Body of pancreas (tissue), 4 donors: ENCODE results near the gene TPPP. TPM values are rescaled to one million over a fixed set of nuclear protein-coding genes. Genes with fewer than 3 reads are reported as not detected.
A peak's percentile ranks its signal among the peaks of the same experiment; 100 is the strongest.

Experiments
- ATAC-seq: fragments of 150-250 bp; one replicate; pipeline ENCODE4 v1.9.1; 2016
- DNase-seq, 4 donors: peaks; one replicate each; pipeline ENCODE4 v3.0.0-alpha.2; 2019
- H3K27ac ChIP-seq, 4 donors: fragments of 200-600 bp; sonication (generic); 1 replicate in 3 of 4; 2 replicates in 1 of 4; pipeline versions ENCODE4 v1.5.1 to v1.6.1; 2016 to 2019; ENCODE audit warnings: mild to moderate bottlenecking in 1 of 4, mixed read lengths in 1 of 4, moderate library complexity in 1 of 4
- H3K27me3 ChIP-seq, 2 donors: fragments of 200-600 bp; sonication (generic); one replicate each; pipeline ENCODE4 v1.6.0; 2016; ENCODE audit warnings: mild to moderate bottlenecking in 1 of 2
- H3K36me3 ChIP-seq, 2 donors: fragments of 200-600 bp; sonication (generic); replicated peaks in 1 of 2; 2 replicates each; pipeline ENCODE4 v1.5.1; 2016; ENCODE audit warnings: low read depth in 2 of 2; ENCODE audit not compliant: insufficient read depth in 1 of 2
- H3K4me1 ChIP-seq: fragments of 200-600 bp; sonication (generic); one replicate; pipeline ENCODE4 v1.6.0; 2016
- H3K4me3 ChIP-seq, 2 donors: fragments of 200-600 bp; sonication (generic); 1 replicate in 1 of 2; 2 replicates in 1 of 2; pipeline ENCODE4 v1.5.1; 2016 to 2019
- H3K9me3 ChIP-seq, 3 donors: fragments of 200-600 bp; sonication (generic); 1 replicate in 2 of 3; 2 replicates in 1 of 3; pipeline ENCODE4 v1.5.1; 2016
- POLR2A ChIP-seq, 3 donors: fragments of 450-650 bp; IDR thresholded peaks; one replicate each; pipeline ENCODE4 v1.6.1; 2016; ENCODE audit warnings: antibody characterized with exemption in 3 of 3, mild to moderate bottlenecking in 2 of 3
- WGBS, 2 donors: methylation state at CpG; one replicate each; pipeline ENCODE4 v1.1.5; 2017; 5-methylcytosine and 5-hydroxymethylcytosine counted together
- intact Hi-C: fragments of 100-400 bp; cut with DNase I; formaldehyde crosslinking; loops from one replicate; pipeline ENCODE4 v1.15.1; 2023
- total RNA-seq, 2 donors: library from RNA; depleted of rRNA; stranded (reverse); fragments of >200 nt; gene quantifications; one replicate each; pipeline ENCODE4 v1.1.0, GENCODE V29; 2016
- TF ChIP-seq, protein P1 (sequence below), 7 experiments: fragments of 450-650 bp in 4 of 7; fragments of 200-600 bp in 3 of 7; sonication (generic) in 3 of 7; IDR thresholded peaks; one replicate each; pipeline ENCODE4 v1.5.1; 2016 to 2019; ENCODE audit warnings: antibody characterized with exemption in 7 of 7

Gene TPPP
- total RNA-seq, 2 donors from 2014 or later = 2.6 to 5.2 TPM

- DNase-seq (peak; percentile 90 to 93 (median 92)), ATAC-seq (peak; percentile 98)
- H3K4me3 ChIP-seq = peak within 1 kb of the TSS; percentile 58 to 76
- no peaks in the 10 kb centered on the region for H3K9me3 ChIP-seq
- intact Hi-C loops = no loop called here
- no peaks in the 10 kb centered on the region for H3K36me3 ChIP-seq
- 0 to 1% methylated on average over 16 to 69 of the region's 72 CpGs for WGBS, 2 donors
- H3K27ac ChIP-seq = peak within 1 kb of the TSS in 2 of 4 donors; percentile 47 to 65
- peaks cover 14% of the 10 kb centered on the region for H3K4me1 ChIP-seq
- TF ChIP-seq, protein P1, sequence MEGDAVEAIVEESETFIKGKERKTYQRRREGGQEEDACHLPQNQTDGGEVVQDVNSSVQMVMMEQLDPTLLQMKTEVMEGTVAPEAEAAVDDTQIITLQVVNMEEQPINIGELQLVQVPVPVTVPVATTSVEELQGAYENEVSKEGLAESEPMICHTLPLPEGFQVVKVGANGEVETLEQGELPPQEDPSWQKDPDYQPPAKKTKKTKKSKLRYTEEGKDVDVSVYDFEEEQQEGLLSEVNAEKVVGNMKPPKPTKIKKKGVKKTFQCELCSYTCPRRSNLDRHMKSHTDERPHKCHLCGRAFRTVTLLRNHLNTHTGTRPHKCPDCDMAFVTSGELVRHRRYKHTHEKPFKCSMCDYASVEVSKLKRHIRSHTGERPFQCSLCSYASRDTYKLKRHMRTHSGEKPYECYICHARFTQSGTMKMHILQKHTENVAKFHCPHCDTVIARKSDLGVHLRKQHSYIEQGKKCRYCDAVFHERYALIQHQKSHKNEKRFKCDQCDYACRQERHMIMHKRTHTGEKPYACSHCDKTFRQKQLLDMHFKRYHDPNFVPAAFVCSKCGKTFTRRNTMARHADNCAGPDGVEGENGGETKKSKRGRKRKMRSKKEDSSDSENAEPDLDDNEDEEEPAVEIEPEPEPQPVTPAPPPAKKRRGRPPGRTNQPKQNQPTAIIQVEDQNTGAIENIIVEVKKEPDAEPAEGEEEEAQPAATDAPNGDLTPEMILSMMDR (IDR thresholded peaks at IDR 0.05) = no peak
- TF ChIP-seq POLR2A (IDR thresholded peaks at IDR 0.05) = no peak
- no peaks in the 10 kb centered on the region for H3K27me3 ChIP-seq
Observed at GRCh38 chr5:611731-612486, 81.2 kb downstream of the TPPP start, which contains the start of gene CEP72. CEP72 (plus strand) TSS chr5:612340; CDS start chr5:612362, 22 bp downstream.

DNA sequence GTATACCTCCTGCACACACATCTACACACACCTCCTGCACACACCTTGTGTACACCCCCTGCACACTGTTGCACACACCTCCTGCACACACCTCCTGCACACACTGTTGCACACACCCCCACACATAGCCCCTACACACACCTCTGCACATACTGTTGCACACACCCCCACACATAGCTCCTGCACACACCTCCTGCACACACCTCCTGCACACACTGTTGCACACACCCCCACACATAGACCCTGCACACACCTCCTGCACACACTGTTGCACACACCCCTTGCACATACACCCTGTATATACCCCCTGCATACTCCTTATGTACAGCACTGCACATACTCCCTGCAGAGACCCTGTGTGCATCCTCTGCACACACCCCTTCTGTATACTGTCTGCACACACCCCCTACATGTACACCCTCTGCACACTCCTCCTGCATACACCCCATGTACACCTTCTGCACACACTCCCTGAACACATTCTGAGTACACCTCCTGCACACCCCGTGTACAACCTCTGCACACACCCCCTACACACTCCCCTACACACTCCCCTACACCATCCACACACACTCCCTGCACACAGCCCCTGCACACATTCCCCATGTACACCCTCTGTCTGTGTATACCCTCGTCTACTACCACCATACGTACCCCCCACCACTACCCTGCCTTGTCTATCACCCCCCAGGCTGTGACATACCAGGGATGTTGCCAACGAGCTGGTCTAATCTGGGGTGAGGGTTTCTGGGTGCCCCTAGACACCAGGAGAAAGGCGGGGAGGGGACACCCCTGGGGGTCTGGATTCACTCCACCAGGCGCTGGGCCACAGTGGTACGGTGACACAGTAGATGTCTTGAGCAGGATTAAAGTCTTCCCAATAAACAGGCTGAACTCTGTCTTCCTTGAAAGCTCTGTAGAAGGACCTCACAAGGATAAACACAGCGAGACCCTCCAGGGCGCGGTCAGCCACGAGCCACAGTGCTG is 82.1 kb downstream of the TPPP start:
- no peaks in the 10 kb centered on the region for H3K9me3 ChIP-seq
- DNase-seq = no peak
- no peaks in the 10 kb centered on the region for H3K36me3 ChIP-seq
- intact Hi-C loops = no loop called here
- no peaks in the 10 kb centered on the region for H3K27me3 ChIP-seq
- TF ChIP-seq, protein P1 (IDR thresholded peaks at IDR 0.05) = no peak
- no peak for TF ChIP-seq POLR2A (IDR thresholded peaks at IDR 0.05)
- 31 to 45% methylated on average over 11 of the region's 11 CpGs for WGBS, 2 donors
- H3K4me3 ChIP-seq = peak overlapping the region; percentile 58 to 76
- peaks cover 14% of the 10 kb centered on the region for H3K4me1 ChIP-seq
- no peak for ATAC-seq
- H3K27ac ChIP-seq = peak overlapping the region in 1 of 4 donors; percentile 46

DNA sequence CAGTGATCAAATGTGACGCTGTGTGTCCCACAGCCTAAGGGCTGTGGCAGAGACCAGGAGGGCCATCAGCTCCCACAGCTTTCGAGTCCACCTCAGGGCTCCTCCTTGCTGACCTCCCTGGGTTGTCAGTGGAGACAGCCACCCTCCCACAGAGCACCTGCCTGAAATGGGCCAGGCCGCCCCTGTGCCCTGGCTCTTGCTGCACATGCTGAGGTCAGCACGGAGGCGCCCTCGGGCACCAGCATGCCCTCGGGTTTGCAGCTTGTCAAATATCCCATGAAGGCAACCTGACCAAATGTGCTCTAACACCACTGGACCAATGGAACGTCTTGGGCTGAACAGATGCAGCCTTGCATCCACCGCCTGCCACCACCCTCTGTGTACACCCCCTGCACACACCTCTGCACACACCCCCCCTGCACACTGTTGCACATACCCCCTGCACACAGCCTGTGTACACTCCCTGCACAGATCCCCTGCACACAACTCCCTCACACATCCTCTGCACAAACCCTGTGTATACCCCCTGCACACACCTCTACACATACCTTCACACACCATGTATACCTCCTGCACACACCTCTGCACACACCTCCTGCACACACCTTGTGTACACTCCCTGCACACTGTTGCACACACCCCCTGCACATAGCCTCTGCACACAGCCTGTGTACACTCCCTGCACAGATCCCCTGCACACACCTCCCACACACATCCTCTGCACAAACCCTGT is 83.0 kb downstream of the TPPP start:
- DNase-seq (peak in 1 of 4 donors; percentile 2), ATAC-seq (no peak)
- H3K27ac ChIP-seq = no peak overlapping the region
- intact Hi-C loops = no loop called here
- H3K36me3 ChIP-seq = no peaks in the 10 kb centered on the region
- H3K9me3 ChIP-seq = no peaks in the 10 kb centered on the region
- H3K4me1 ChIP-seq = peaks cover 14% of the 10 kb centered on the region
- H3K27me3 ChIP-seq = no peaks in the 10 kb centered on the region
- no peak overlapping the region for H3K4me3 ChIP-seq
- TF ChIP-seq POLR2A (IDR thresholded peaks at IDR 0.05) = no peak
- TF ChIP-seq, protein P1 (IDR thresholded peaks at IDR 0.05) = no peak
- 90 to 94% methylated on average over 4 to 9 of the region's 9 CpGs for WGBS, 2 donors

Other genes starting within 250 kb of the TPPP start
- 1 to 10 TPM; 2.0 to 4.7 TPM for gene SLC9A3, start 168.9 kb downstream of the TPPP start, total RNA-seq
- gene CEP72, start 81.0 kb downstream of the TPPP start, total RNA-seq = 1 to 10 TPM; 1.3 to 7.8 TPM
- gene ZDHHC11B, start 91.4 kb upstream of the TPPP start, total RNA-seq = 1 to 10 TPM; 6.2 to 8.9 TPM
- 10 to 100 TPM in 1 of 2 donors, 1 to 10 TPM in 1; 4.7 to 10.9 TPM for gene ZDHHC11, start 157.6 kb upstream of the TPPP start, total RNA-seq
- gene BRD9, start 199.4 kb upstream of the TPPP start, total RNA-seq = 10 to 100 TPM; 18.9 to 47.1 TPM
- gene TRIP13, start 199.5 kb upstream of the TPPP start, total RNA-seq = 1 to 10 TPM; 1.3 TPM